GM23248 (cell line): ENCODE results near the gene EDEM2.

Experiments
- EZH2 ChIP-seq: fragments of 200-600 bp; sonication (generic); IDR thresholded peaks from 2 replicates; pipeline ENCODE4 v1.6.1; 2018; ENCODE audit warnings: antibody characterized with exemption, mild to moderate bottlenecking; ENCODE audit not compliant: insufficient read depth, poor library complexity, severe bottlenecking
- EZH2phosphoT487 ChIP-seq: fragments of 200-600 bp; sonication (generic); IDR thresholded peaks from 2 replicates; pipeline ENCODE4 v1.6.1; 2018; ENCODE audit warnings: antibody characterized with exemption, moderate library complexity, mild to moderate bottlenecking, low read depth; ENCODE audit not compliant: insufficient read depth

- TF ChIP-seq EZH2 (no peak), EZH2phosphoT487 (no peak)
Observed at GRCh38 chr20:35101620-35102019, 45.5 kb downstream of the EDEM2 start.
